ENCODE measurements around the gene ROBO1.

ROBO1 gene

DNA sequence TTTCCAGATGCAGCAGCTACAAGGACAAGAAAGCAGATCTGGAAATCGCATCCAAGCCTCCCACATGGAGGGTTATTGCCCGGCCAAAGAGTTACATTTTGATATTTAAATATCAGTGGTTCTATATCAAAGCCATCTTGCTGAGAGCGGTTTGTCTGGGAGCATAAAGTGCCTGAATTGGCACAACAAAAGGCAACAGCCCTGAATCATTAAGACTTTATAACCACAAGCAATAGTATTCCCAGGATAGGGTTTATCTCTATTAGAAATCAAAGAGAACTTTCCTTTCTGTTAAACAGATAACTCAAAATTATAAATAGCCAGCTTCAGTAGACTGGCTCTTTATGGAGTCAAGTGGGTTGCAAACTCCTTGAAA lies 564.7 kb downstream of the ROBO1 start:
- Histone ChIP-seq H3K9ac (no peak overlapping the region), H3K79me2 (ENCODE audit: insufficient read depth, low read depth) (no peaks in the 10 kb centered on the region), H3K36me3 (ENCODE audit: insufficient read depth) (no peaks in the 10 kb centered on the region), H3K4me1 (ENCODE audit: low read depth, poor library complexity, severe bottlenecking) (no peaks in the 10 kb centered on the region), H4K20me1 (ENCODE audit: insufficient read depth) (no peaks in the 10 kb centered on the region), H2AFZ (ENCODE audit: low read depth) (no peak overlapping the region), H3K4me2 (no peak overlapping the region), H3K27me3 (ENCODE audit: insufficient read depth, low read depth) (no peaks in the 10 kb centered on the region), H3K27ac (no peak overlapping the region), H3K4me3 (IDR thresholded peaks at IDR 0.05; ENCODE audit: insufficient read depth, low read depth, low read length) (no peak overlapping the region)
- TF ChIP-seq, protein P1, sequence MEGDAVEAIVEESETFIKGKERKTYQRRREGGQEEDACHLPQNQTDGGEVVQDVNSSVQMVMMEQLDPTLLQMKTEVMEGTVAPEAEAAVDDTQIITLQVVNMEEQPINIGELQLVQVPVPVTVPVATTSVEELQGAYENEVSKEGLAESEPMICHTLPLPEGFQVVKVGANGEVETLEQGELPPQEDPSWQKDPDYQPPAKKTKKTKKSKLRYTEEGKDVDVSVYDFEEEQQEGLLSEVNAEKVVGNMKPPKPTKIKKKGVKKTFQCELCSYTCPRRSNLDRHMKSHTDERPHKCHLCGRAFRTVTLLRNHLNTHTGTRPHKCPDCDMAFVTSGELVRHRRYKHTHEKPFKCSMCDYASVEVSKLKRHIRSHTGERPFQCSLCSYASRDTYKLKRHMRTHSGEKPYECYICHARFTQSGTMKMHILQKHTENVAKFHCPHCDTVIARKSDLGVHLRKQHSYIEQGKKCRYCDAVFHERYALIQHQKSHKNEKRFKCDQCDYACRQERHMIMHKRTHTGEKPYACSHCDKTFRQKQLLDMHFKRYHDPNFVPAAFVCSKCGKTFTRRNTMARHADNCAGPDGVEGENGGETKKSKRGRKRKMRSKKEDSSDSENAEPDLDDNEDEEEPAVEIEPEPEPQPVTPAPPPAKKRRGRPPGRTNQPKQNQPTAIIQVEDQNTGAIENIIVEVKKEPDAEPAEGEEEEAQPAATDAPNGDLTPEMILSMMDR (conservative IDR thresholded peaks at IDR 0.05; ENCODE audit: low read depth, low read length): no peak

DNA sequence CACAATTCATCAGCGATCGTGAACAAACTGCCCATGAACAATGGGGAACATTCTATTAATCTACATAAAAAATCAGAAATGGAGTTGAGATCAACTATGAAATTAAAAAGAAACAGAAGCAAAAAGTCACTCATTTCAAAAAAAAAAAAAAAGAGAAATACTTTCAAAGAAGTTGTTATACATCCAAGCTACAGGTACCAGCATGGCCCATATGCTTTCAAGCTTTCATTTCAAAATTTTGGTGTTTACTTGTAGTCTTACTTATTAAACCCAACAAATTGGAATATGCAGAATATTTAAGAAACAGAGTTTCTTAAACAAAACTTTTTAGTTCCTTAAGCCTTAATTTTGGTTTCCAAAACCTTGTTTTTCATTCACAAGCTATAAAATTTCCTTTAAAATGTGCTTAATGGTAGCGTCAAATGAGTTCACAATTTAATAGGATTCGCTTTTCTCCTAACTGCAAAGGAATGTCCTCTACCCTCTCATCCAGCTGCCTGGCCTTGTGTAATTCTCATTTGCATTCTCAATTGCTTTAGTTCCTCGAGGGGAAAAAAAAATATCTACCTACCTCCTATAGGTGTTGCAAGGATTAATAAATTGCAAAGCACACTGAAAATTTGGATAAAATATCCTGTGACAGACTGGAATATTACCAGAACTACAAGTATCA lies 565.2 kb downstream of the ROBO1 start:
- no peak overlapping the region for H3K4me2 ChIP-seq

DNA sequence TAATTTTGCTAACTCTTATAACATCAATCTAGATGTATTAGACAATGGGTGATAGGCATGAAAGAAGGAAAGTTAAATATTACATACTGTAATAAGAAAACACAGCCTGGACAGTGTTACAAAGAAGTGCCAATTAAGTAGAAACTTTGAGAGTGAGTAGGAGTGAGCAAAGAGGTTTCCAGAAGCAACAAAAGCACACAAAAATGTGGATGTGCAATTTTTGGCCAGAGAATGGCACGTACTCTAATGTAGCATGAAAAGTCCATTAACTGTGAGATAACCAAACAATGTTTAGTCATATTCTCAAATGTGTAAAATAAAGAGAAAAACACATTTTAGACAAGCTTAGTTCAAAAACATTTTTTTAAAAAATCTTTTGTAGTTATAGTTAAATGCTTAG lies 567.3 kb downstream of the ROBO1 start:
- no peak overlapping the region for H3K4me2 ChIP-seq
- no peaks in the 10 kb centered on the region for H4K20me1 ChIP-seq (ENCODE audit: insufficient read depth)
- H3K4me3 ChIP-seq (IDR thresholded peaks at IDR 0.05; ENCODE audit: insufficient read depth, low read depth, low read length): no peak overlapping the region
- no peaks in the 10 kb centered on the region for H3K27me3 ChIP-seq (ENCODE audit: insufficient read depth, low read depth)
- no peak overlapping the region for H2AFZ ChIP-seq (ENCODE audit: low read depth)
- TF ChIP-seq, protein P1 (conservative IDR thresholded peaks at IDR 0.05; ENCODE audit: low read depth, low read length): no peak
- no peaks in the 10 kb centered on the region for H3K36me3 ChIP-seq (ENCODE audit: insufficient read depth)
- H3K4me1 ChIP-seq (ENCODE audit: low read depth, poor library complexity, severe bottlenecking): no peaks in the 10 kb centered on the region
- H3K9ac ChIP-seq: no peak overlapping the region
- H3K27ac ChIP-seq: no peak overlapping the region
- H3K79me2 ChIP-seq (ENCODE audit: insufficient read depth, low read depth): no peaks in the 10 kb centered on the region

More for the DNA sequence above, 565.2 kb downstream of the ROBO1 start:
- Histone ChIP-seq H3K9ac (no peak overlapping the region), H3K4me1 (ENCODE audit: low read depth, poor library complexity, severe bottlenecking) (no peaks in the 10 kb centered on the region), H3K4me3 (IDR thresholded peaks at IDR 0.05; ENCODE audit: insufficient read depth, low read depth, low read length) (no peak overlapping the region), H4K20me1 (ENCODE audit: insufficient read depth) (no peaks in the 10 kb centered on the region), H3K36me3 (ENCODE audit: insufficient read depth) (no peaks in the 10 kb centered on the region), H3K27me3 (ENCODE audit: insufficient read depth, low read depth) (no peaks in the 10 kb centered on the region), H3K79me2 (ENCODE audit: insufficient read depth, low read depth) (no peaks in the 10 kb centered on the region), H2AFZ (ENCODE audit: low read depth) (no peak overlapping the region), H3K27ac (no peak overlapping the region)
- TF ChIP-seq, protein P1 (conservative IDR thresholded peaks at IDR 0.05; ENCODE audit: low read depth, low read length): no peak

DNA sequence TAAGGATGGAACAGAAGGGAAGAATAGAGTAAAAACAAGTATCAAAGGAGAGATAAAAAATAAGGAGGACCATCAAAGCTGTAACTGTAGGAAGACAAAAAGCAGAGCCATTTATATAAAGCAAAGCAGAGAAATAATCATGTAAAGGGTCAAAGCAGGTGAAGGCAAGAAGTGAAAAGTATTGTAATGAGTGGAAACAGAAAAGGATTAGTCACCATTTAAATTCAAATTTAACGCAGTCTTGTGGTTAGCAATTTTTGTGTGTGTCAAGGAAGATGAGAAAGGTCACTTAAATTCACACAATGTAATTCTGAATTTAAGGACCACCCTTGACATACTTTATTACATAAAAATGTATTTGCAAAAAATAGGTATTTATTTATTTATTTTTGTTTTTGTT lies 567.8 kb downstream of the ROBO1 start:
- TF ChIP-seq, protein P1 (conservative IDR thresholded peaks at IDR 0.05; ENCODE audit: low read depth, low read length): no peak
- H3K27me3 ChIP-seq (ENCODE audit: insufficient read depth, low read depth): no peaks in the 10 kb centered on the region
- H3K4me2 ChIP-seq: no peak overlapping the region
- no peaks in the 10 kb centered on the region for H3K79me2 ChIP-seq (ENCODE audit: insufficient read depth, low read depth)
- no peak overlapping the region for H3K4me3 ChIP-seq (IDR thresholded peaks at IDR 0.05; ENCODE audit: insufficient read depth, low read depth, low read length)
- H3K27ac ChIP-seq: no peak overlapping the region
- H3K4me1 ChIP-seq (ENCODE audit: low read depth, poor library complexity, severe bottlenecking): no peaks in the 10 kb centered on the region
- no peak overlapping the region for H3K9ac ChIP-seq
- no peaks in the 10 kb centered on the region for H4K20me1 ChIP-seq (ENCODE audit: insufficient read depth)
- no peaks in the 10 kb centered on the region for H3K36me3 ChIP-seq (ENCODE audit: insufficient read depth)
- H2AFZ ChIP-seq (ENCODE audit: low read depth): no peak overlapping the region
